Stomach (tissue), 9 donors: ENCODE measurements around the gene DOCK11. TPM values are rescaled to one million over a fixed set of nuclear protein-coding genes. Genes with fewer than 3 reads are reported as not detected.

Experiments used
- DNase-seq, 2 donors: peaks; one replicate each; pipeline versions ENCODE4 v3.0.0 to v3.0.0-alpha.2; 2013 to 2019
- H3K27ac ChIP-seq, 5 donors: fragments of 200-600 bp in 4 of 5; sonication (generic) in 4 of 5; one replicate each; pipeline ENCODE4 v1.5.1; 2013 to 2019; ENCODE audit warnings: mild to moderate bottlenecking in 1 of 5, moderate library complexity in 1 of 5
- H3K27me3 ChIP-seq, 3 donors: fragments of 200-600 bp; sonication (generic); one replicate each; pipeline ENCODE4 v1.5.1; 2017 to 2019; ENCODE audit warnings: mixed run types in 1 of 3
- H3K36me3 ChIP-seq, 4 donors: fragments of 200-600 bp; sonication (generic); 1 replicate in 3 of 4; 2 replicates in 1 of 4; pipeline ENCODE4 v1.5.1; 2016 to 2019
- H3K4me1 ChIP-seq, 4 donors: fragments of 200-600 bp; sonication (generic); one replicate each; pipeline ENCODE4 v1.5.1; 2016 to 2019
- H3K4me3 ChIP-seq, 4 donors: fragments of 200-600 bp; sonication (generic) in 3 of 4; one replicate each; pipeline ENCODE4 v1.5.1; 2016 to 2019; ENCODE audit warnings: mild to moderate bottlenecking in 1 of 4
- H3K9me3 ChIP-seq, 4 donors: fragments of 200-600 bp; sonication (generic); one replicate each; pipeline ENCODE4 v1.5.1; 2016 to 2019
- CTCF ChIP-seq, 7 experiments: fragments of 450-650 bp in 4 of 7; fragments of 200-600 bp in 3 of 7; sonication (generic) in 3 of 7; IDR thresholded peaks; one replicate each; pipeline ENCODE4 v1.5.1; 2016 to 2019; ENCODE audit warnings: antibody characterized with exemption in 7 of 7, control low read depth in 2 of 7, mild to moderate bottlenecking in 1 of 7
- EP300 ChIP-seq: sonication (generic); formaldehyde crosslinking; IDR thresholded peaks from one replicate; pipeline ENCODE4 v1.6.1; 2017; ENCODE audit warnings: antibody characterized with exemption
- POLR2A ChIP-seq, 4 donors: fragments of 450-650 bp; IDR thresholded peaks; one replicate each; pipeline ENCODE4 v1.6.1; 2016; ENCODE audit warnings: antibody characterized with exemption in 4 of 4, control low read depth in 2 of 4, mild to moderate bottlenecking in 1 of 4, moderate library complexity in 1 of 4
- POLR2AphosphoS5 ChIP-seq, 3 donors: sonication (generic); formaldehyde crosslinking; IDR thresholded peaks; one replicate each; pipeline ENCODE4 v1.6.1; 2016; ENCODE audit warnings: antibody characterized with exemption in 3 of 3
- WGBS, 5 donors: extraction: QIAGEN DNeasy Blood & Tissue Kit in 3 of 5; methylation state at CpG; one replicate each; pipeline versions ENCODE4 v1.1.5 to v1.1.7; 2013 to 2018; 5-methylcytosine and 5-hydroxymethylcytosine counted together
- intact Hi-C: fragments of 100-400 bp; cut with DNase I; formaldehyde crosslinking; loops from one replicate; pipeline ENCODE4 v1.15.1; 2023; ENCODE audit warnings: low total_unique reads
- polyA plus RNA-seq, 3 donors: library from polyadenylated mRNA; stranded (reverse); fragments of 200-250 nt; gene quantifications; one replicate each; pipeline ENCODE4 v1.2.3, GENCODE V29; 2013
- total RNA-seq, 5 donors: library from RNA; depleted of rRNA; stranded (reverse); fragments of >200 nt; gene quantifications; one replicate each; pipeline versions ENCODE4 v1.1.0 to v1.2.3, GENCODE V29; 2014 to 2016
- donor health status: healthy with polysubstance abuse.
- donor health status: Bipolar disorder and iron deficiency.
- donor health status: healthy.

Gene DOCK11
- total and polyA plus RNA-seq, 8 donors, result 3.5 to 34.0 (median 6.2) TPM

- WGBS, 5 donors, result 13 to 23% (median 16%) methylated on average over 7 of the region's 7 CpGs
- peak overlapping the region in 1 of 5 donors; percentile 26 for H3K27ac ChIP-seq
- intact Hi-C loops, result no loop called here
Measured at GRCh38 chrX:118603981-118604380, 108.4 kb downstream of the DOCK11 start.

GRCh38 chrX:118612290-118612689, 116.7 kb downstream of the DOCK11 start:
- TF ChIP-seq POLR2A (IDR thresholded peaks at IDR 0.05) (no peak), CTCF (IDR thresholded peaks at IDR 0.05) (no peak), POLR2AphosphoS5 (IDR thresholded peaks at IDR 0.05) (no peak), EP300 (no peak)
- Histone ChIP-seq H3K9me3 (no peaks in the 10 kb centered on the region), H3K36me3 (peaks cover 0 to 38% (median 30%) of the 10 kb centered on the region in 4 donors), H3K27me3 (no peaks in the 10 kb centered on the region), H3K4me3 (no peak overlapping the region), H3K4me1 (peaks cover 0 to 4% (median 0%) of the 10 kb centered on the region in 4 donors), H3K27ac (no peak overlapping the region)
- 31 to 65% (median 38%) methylated on average over 2 of the region's 2 CpGs for WGBS, 5 donors
- intact Hi-C loops, result no loop called here
- DNase-seq, result no peak

More at GRCh38 chrX:118603981-118604380, 108.4 kb downstream of the DOCK11 start:
- Histone ChIP-seq H3K9me3 (no peaks in the 10 kb centered on the region), H3K36me3 (peaks cover 0 to 13% (median 9%) of the 10 kb centered on the region in 4 donors), H3K27me3 (no peaks in the 10 kb centered on the region), H3K4me3 (no peak overlapping the region), H3K4me1 (peaks cover 0 to 16% (median 0%) of the 10 kb centered on the region in 4 donors)
- TF ChIP-seq POLR2A (IDR thresholded peaks at IDR 0.05) (no peak), CTCF (IDR thresholded peaks at IDR 0.05) (peak in 5 of 7 experiments; percentile 31 to 72 (median 64)), POLR2AphosphoS5 (IDR thresholded peaks at IDR 0.05) (no peak)
- peak; percentile 36 to 75 for DNase-seq

GRCh38 chrX:118614150-118614549, 118.5 kb downstream of the DOCK11 start:
- no peaks in the 10 kb centered on the region for H3K9me3 ChIP-seq
- DNase-seq, result no peak
- H3K36me3 ChIP-seq, result peaks cover 0 to 32% (median 21%) of the 10 kb centered on the region in 4 donors
- H3K4me3 ChIP-seq, result no peak overlapping the region
- no peaks in the 10 kb centered on the region for H3K27me3 ChIP-seq
- TF ChIP-seq POLR2A (IDR thresholded peaks at IDR 0.05) (no peak), EP300 (no peak), CTCF (IDR thresholded peaks at IDR 0.05) (no peak), POLR2AphosphoS5 (IDR thresholded peaks at IDR 0.05) (no peak)
- WGBS, 5 donors, result 19 to 45% (median 40%) methylated on average over 1 of the region's 1 CpG
- H3K27ac ChIP-seq, result no peak overlapping the region
- intact Hi-C loops, result no loop called here
- H3K4me1 ChIP-seq, result peaks cover 0 to 4% (median 0%) of the 10 kb centered on the region in 4 donors

- WGBS, 5 donors, result 69 to 89% (median 84%) methylated on average over 3 of the region's 3 CpGs
- peaks cover 0 to 4% (median 0%) of the 10 kb centered on the region in 4 donors for H3K4me1 ChIP-seq
- H3K27me3 ChIP-seq, result no peaks in the 10 kb centered on the region
- intact Hi-C loops, result no loop called here
- DNase-seq, result no peak
- H3K4me3 ChIP-seq, result no peak overlapping the region
- peaks cover 0 to 29% (median 14%) of the 10 kb centered on the region in 4 donors for H3K36me3 ChIP-seq
- H3K9me3 ChIP-seq, result no peaks in the 10 kb centered on the region
- H3K27ac ChIP-seq, result no peak overlapping the region
- TF ChIP-seq CTCF (IDR thresholded peaks at IDR 0.05), result no peak
Measured at GRCh38 chrX:118615141-118615540, 119.5 kb downstream of the DOCK11 start.
